SK-N-MC (cell line): ENCODE results near the gene MAP3K7.

ENCODE experiments used
- EZH2 ChIP-seq: fragments of 200-600 bp; sonication (generic); IDR thresholded peaks from one replicate; pipeline ENCODE4 v1.6.1; 2017; ENCODE audit warnings: antibody characterized with exemption
- POLR2AphosphoS5 ChIP-seq: IDR thresholded peaks from 2 replicates; pipeline ENCODE4 v1.6.1; 2012; ENCODE audit warnings: mild to moderate bottlenecking, low read depth, low read length, borderline replicate concordance

DNA sequence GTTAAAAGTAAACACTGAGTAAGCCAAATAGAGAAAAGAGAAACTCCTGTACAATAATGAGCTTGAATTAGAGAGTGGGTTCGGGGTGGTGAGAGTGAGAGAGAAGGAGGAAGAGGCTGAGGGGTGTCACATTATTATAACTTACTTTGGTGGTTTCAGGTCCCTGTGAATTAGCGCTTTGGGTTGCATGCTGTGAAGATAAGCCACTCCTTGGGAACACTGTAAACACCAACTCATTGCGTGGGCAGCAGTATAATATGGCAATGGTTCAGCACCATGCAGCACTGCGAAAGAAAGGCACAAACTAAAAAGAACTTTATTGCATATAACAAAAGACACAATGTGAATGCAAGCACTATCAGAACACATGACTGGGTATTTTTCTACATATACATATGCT lies 26.9 kb downstream of the MAP3K7 start:
- TF ChIP-seq POLR2AphosphoS5, result no peak
- no peak for TF ChIP-seq EZH2
